GM21576 (cell line): Measurements from ENCODE around the gene PPP6R3.
"Not testable (repeated sequence)": the region's sequence is repeated elsewhere in the genome, so short reads cannot be mapped to it uniquely, and the experiment has no call there.

ENCODE experiments used
- ATAC-seq: cut with Tn5 transposase; IDR thresholded peaks from one replicate; pipeline ENCODE4 v1.9.1; 2021; ENCODE audit warnings: mild to moderate bottlenecking, moderate library complexity; ENCODE audit not compliant: unreplicated experiment

The PPP6R3 gene

DNA sequence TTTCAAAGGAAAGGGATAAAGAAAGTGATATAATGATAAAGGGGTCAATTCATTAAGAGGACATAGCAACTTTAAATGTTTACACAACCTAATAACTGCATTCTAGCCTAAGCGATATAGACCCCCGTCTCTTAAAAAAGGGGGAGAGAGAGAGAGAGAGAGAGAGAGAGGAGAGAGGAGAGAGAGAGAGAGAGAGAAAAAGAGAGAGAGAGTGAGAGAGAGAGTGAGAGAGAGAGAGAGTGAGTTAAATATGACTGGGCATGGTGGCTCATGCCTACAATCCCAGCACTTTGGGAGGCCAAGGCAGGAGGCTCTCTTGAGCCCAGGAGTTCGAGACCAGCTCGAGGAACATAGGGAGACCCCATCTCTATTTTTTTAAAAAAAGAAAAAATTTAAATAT is 133.6 kb downstream of the PPP6R3 start:
- no peak for ATAC-seq

DNA sequence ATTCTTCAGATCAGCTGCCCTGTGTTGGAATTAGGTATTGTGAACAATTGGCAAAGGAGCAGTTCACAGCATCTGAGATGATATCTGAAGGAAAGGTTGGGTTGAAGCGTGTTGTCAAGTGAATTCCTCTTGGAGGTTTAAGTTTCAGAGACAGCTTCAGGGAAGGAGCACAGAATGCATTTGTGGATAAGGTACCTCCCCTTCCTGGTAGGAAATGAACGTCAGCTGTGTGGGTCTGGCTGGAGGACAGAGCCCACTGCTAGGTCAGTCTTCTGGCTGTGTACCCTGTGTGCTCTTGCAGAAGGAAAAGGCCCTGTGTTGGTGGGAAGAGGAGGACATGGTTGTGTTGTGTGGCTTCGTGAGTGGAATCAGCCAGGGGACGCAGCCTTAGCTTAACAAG is 135.7 kb downstream of the PPP6R3 start:
- ATAC-seq, result no peak

DNA sequence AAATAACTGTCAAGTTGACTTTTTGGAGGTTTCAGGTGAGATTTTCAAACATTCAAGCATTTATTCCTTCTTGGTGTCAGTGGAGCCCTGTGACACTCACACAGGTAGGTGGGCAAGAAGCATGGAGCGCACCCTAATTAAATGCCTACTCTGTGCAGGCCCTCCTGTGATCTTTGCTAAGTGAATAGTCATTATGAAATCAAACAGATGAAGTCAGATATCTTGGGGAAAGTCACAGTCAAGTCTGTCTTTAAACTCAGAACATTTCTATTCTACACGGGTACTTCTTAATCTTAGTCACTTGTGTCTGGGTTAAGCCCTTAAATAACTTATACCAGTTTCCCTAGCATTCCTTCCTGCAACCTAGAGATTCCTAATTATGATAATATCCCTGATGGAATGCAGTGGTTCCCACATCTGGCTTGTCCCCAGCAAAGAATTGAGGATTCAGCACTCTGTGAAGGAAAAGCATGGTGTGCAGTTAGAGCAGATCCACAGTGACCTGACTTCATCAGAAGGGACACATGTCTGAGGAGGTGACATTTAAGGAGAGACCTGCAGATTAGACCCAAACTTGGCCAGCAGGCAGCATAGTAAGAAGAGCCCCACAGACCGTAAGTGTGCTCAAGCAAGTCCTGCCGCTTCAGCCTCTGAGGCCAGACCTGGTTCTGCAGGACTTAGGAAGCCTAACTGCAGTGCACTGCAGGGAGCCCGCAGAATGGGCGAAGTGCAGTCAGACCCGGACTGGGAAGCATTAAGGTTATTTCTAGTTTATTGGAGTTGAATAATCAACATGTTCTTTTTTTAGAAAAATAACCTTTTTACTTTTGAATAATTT is 138.5 kb downstream of the PPP6R3 start:
- no peak for ATAC-seq

DNA sequence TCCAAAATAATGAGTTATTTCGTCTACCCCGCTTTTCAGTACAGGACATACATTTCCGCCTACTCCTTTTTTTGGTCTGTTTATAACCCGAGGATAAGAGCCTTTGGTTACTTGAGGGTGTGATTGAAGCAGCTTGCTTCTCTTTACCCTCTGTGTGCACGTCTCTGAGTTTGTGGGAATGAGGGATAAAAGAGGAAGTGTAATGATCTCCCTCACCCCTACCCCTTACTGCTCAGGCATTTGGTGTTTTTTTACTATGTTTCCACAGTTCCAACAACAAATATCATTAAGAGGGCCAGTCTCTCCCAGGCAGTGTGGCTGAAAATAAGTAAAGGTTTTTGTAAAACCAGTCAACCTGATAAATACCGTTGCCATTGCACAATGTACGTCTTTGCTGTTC is 140.6 kb downstream of the PPP6R3 start:
- no peak for ATAC-seq

GRCh38 chr11:68609761-68610160 is 149.2 kb downstream of the PPP6R3 start:
- no peak for ATAC-seq

DNA sequence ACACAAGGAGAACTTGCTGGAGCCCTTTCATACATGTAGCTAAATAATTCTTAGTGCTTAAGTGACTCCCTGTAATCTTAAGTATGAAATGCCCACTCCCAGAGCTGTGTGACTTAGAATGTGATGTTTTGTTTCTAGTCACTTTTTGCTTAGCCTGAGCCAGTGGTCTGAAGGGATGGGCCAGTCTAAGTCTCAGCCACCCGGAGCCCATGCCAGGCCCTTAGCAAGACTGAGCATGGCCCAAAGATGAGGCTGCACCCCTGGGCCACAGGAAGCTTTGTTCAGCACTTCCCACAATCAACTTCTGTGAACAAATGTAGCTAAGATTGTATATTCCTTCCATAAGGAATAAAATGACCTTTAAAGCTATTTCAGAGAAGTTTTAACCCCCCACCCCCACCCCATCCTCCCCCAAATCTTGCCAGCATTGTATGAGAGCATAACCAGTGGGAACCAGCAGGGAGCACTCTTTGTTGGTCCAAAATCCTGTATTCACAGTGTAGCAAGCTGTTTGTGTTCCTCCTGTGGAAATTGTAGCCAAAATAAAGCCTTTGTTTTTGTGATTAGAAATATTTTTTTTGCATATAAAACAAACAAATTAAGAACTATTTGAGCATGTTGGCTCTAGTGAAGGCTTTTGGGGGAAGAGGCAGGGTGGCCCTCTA is 150.0 kb downstream of the PPP6R3 start:
- no peak for ATAC-seq

- ATAC-seq, result no peak
Observed at GRCh38 chr11:68615657-68616056, 155.1 kb downstream of the PPP6R3 start.

DNA sequence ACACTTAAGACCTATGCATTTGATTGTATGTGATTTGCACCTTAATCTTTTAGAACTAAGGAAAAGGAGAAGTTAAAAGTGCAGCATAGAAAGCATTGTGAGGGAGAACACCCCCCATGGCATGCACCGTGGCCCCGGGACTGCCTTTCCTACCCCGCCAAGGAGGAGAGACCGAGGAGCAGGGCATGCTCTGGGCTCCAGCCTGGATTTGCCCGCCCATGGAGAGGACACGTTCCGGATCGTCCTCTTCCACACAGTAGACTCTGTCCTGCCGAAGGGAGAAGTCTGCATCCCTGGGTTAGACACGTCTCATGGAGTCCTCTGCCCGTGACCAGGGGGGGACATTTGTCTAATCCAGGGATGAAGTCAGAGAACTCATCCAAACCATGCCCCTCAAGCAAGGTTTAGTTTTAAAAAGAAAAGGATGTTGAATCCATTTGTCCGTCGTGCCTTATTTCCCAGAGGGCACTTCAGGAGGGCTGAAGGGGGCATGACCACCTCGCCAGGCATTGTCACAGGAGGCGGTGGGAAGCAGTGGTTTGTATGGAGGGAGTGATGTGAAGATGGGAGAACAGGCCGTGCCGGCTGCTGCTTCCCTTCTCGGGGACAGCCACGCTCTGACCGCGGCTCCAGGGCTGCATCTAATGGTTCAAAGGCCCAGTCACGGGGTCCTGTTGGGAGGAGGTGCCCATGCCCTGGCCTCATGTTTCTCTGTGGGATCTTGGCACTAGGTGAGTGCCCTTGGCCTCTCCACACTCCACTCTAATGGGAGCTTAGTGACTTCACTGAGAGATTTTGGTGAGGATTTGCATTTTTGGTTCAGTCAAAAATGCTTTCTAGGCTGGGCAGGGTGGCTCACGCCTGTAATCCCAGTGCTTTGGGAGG is 157.6 kb downstream of the PPP6R3 start:
- no peak for ATAC-seq

DNA sequence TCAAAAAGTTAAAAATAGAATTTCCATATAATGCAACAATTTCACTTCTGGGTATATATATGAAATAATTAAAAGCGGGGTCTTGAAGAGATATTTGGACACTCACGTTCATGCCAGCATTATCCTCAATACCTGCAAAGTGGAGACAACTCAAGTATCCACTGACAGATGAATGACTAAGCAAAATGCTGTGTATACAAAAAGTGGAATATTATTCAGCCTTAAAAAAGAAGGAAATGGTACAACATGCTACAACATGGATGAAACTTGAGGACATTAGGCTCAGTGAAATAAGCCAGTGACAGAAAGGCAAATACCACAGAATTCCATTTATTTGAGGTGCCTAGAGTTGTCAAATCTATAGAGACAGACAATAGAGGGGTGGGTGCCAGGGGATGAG is 161.3 kb downstream of the PPP6R3 start:
- no peak for ATAC-seq

GRCh38 chr11:68623706-68624105 is 163.2 kb downstream of the PPP6R3 start:
- not testable (repeated sequence) for ATAC-seq

DNA sequence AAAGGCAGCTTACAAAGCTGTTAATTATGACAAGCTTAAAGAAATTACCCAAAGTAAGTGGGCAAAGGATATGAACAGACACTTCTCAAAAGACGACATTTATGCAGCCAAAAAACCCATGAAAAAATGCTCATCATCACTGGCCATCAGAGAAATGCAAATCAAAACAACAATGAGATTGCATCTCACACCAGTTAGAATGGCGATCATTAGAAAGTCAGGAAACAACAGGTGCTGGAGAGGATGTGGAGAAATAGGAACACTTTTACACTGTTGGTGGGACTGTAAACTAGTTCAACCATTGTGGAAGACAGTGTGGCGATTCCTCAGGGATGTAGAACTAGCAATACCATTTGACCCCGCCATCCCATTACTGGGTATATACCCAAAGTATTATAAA is 164.5 kb downstream of the PPP6R3 start:
- not testable (repeated sequence) for ATAC-seq

GRCh38 chr11:68626236-68626635 is 165.7 kb downstream of the PPP6R3 start:
- not testable (repeated sequence) for ATAC-seq

DNA sequence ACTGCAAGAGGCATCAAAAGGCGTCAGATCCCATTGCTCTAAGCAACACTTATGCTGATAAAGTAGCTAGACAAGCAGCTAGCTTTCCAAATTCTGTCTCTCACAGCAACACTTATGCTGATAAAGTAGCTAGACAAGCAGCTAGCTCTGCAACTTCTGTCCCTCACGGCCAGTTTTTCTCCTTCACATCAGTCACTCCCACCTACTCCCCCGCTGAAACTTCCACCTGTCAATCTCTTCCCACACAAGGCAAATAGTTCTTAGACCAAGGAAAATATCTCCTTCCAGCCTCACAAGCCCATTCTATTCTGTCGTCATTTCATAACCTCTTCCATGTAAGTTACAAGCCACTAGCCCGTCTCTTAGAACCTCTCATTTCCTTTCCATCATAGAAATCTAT is 168.3 kb downstream of the PPP6R3 start:
- ATAC-seq, result not testable (repeated sequence)

DNA sequence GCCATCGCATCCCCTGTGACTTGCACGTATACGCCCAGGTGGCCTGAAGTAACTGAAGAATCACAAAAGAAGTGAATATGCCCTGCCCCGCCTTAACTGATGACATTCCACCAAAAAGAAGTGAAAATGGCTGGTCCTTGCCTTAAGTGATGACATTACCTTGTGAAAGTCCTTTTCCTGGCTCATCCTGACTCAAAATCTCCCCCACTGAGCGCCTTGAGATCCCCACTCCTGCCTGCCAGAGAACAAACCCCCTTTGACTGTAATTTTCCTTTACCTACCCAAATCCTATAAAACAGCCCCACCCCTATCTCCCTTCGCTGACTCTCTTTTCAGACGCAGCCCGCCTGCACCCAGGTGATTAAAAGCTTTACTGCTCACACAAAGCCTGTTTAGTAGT is 171.8 kb downstream of the PPP6R3 start:
- not testable (repeated sequence) for ATAC-seq

- ATAC-seq, result no peak
Observed at GRCh38 chr11:68632802-68633201, 172.2 kb downstream of the PPP6R3 start.

GRCh38 chr11:68634606-68635005 is 174.1 kb downstream of the PPP6R3 start:
- not testable (repeated sequence) for ATAC-seq

DNA sequence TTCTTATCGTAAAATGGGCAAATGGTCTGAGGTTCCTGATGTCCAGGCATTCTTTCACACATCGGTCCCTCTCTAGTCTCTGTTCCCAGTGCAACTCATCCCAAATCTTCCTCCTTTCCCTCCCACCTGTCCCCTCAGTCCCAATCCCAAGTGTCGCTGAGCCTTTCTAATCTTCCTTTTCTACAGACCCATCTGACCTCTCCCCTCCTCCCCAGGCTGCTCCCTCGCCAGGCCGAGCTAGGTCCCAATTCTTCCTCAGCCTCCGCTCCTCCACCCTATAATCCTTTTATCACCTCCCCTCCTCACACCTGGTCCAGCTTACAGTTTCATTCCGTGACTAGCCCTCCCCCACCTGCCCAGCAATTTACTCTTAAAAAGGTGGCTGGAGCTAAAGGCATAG is 174.6 kb downstream of the PPP6R3 start:
- not testable (repeated sequence) for ATAC-seq

DNA sequence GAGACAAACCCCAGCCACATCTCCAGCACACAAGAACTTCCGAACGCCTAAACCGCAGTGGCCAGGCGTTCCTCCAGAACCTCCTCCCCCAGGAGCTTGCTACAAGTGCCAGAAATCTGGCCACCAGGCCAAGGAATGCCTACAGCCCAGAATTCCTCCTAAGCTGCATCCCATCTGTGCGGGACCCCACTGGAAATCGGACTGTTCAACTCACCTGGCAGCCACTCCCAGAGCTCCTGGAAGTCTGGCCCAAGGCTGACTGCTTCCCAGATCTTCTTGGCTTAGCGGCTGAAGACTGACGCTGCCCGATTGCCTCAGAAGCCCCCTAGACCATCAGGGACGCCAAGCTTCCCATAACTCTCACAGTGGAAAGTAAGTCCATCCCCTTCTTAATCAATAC is 175.3 kb downstream of the PPP6R3 start:
- not testable (repeated sequence) for ATAC-seq

DNA sequence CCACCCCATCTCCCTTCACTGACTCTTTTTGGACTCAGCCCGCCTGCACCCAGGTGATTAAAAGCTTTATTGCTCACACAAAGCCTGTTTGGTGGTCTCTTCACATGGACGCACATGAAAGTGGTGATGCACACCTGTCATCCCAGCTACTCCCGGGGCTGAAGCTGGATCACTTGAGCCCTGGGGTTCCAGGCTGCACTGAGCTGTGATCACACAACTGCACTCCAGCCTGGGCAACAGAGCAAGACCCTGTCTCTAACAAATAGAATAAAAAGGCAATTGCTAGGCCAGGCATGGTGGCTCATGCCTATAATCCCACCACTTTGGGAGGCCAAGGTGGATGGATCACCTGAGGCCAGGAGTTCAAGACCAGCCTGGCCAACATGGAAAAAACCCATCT is 178.8 kb downstream of the PPP6R3 start:
- ATAC-seq, result not testable (repeated sequence)

DNA sequence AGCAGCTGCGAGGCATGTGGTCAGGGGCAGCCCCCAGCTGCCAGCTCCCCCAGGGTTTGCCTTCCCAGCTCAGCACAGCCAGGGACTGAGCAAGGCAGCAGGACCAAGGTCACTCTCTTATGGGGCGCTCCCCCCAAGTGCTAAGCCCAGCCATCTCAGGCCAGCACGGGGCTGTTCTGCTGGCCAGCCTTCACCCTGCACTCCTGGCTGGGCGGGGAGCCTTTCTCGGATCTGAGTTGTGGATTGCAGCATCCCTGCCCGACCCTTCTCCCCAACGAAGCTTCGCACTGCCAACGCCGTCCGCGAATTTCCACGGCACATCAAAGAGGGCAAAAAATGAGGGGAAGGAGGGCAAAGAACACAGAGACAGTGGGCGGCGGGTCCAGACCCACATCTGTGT is 181.3 kb downstream of the PPP6R3 start:
- no peak for ATAC-seq

DNA sequence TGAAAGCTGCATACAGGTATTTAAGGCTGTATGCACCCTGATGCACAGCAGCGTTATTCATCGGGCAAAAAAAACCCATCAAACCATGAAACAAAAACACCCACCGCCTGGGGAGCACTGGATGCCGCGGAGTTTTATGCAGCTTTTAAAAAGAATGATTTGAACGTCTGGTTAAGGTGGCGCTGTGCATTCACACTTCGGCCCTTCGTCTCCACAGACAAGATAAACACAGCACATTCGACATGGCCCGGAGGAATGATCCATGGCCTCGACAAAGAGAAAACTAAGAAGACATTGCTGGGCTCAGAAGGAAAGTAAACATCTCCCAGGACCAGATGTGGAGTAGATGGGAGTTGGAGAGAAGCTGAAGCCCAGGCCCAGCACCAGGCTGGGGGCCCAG is 183.0 kb downstream of the PPP6R3 start:
- ATAC-seq, result no peak
